ENCODE data around the gene TFR2.

Gene TFR2

GRCh38 chr7:100585511-100586265 lies 55.7 kb downstream of the TFR2 start, which contains the start of gene LRCH4:
Gene LRCH4 (minus strand): TSS chr7:100586129. CDS start chr7:100586100, 29 bp downstream.
- DNase-seq (ENCODE audit: low spot score) = no peak

- DNase-seq (ENCODE audit: low spot score) = no peak
Measured at GRCh38 chr7:100584683-100585510, 56.5 kb downstream of the TFR2 start.

- DNase-seq (ENCODE audit: low spot score) = no peak
Measured at GRCh38 chr7:100584054-100584682, 57.2 kb downstream of the TFR2 start.

- DNase-seq (ENCODE audit: low spot score) = peak; percentile 48
Measured at GRCh38 chr7:100583132-100584053, 58.0 kb downstream of the TFR2 start.

- no peak for DNase-seq (ENCODE audit: low spot score)
Measured at GRCh38 chr7:100582650-100583049, 58.7 kb downstream of the TFR2 start.

GRCh38 chr7:100582041-100582579 lies 59.2 kb downstream of the TFR2 start:
- no peak for DNase-seq (ENCODE audit: low spot score)

- DNase-seq (ENCODE audit: low spot score) = no peak
Measured at GRCh38 chr7:100580466-100581283, 60.7 kb downstream of the TFR2 start.

GRCh38 chr7:100578246-100579183 lies 62.8 kb downstream of the TFR2 start:
- no peak for DNase-seq (ENCODE audit: low spot score)

GRCh38 chr7:100577507-100577906 lies 63.8 kb downstream of the TFR2 start:
- DNase-seq (ENCODE audit: low spot score) = no peak

GRCh38 chr7:100577103-100577502 lies 64.2 kb downstream of the TFR2 start:
- DNase-seq (ENCODE audit: low spot score) = no peak

GRCh38 chr7:100576384-100576993 lies 64.9 kb downstream of the TFR2 start:
- DNase-seq (ENCODE audit: low spot score) = no peak

- DNase-seq (ENCODE audit: low spot score) = no peak
Measured at GRCh38 chr7:100575746-100576383, 65.5 kb downstream of the TFR2 start.

GRCh38 chr7:100575206-100575631 lies 66.1 kb downstream of the TFR2 start:
- DNase-seq (ENCODE audit: low spot score) = no peak

- DNase-seq (ENCODE audit: low spot score) = no peak
Measured at GRCh38 chr7:100574362-100575205, 66.8 kb downstream of the TFR2 start.

GRCh38 chr7:100573691-100574361 lies 67.5 kb downstream of the TFR2 start, which contains the start of gene SAP25:
Gene SAP25 (minus strand): TSS chr7:100573900. CDS start chr7:100573742, 158 bp downstream.
- no peak for DNase-seq (ENCODE audit: low spot score)

GRCh38 chr7:100572949-100573675 lies 68.2 kb downstream of the TFR2 start:
- DNase-seq (ENCODE audit: low spot score) = no peak

Measured in putamen (tissue), 1 donor.